GM12878 (cell line): Measurements from ENCODE around the gene CUTA. TPM values are rescaled to one million over a fixed set of nuclear protein-coding genes. Genes with fewer than 3 reads are reported as not detected.

Experiments used
- ATAC-seq: fragments of 200-7000 bp; cut with Tn5 transposase; 3 replicates; pipeline ENCODE4 v1.9.1; 2020; ENCODE audit warnings: mild to moderate bottlenecking, moderate library complexity
- BruUV-seq: library from RNA; stranded (reverse); fragments of 400-500 nt; replicated peaks from 2 replicates; lab custom pipeline; 2021; lab: Mats Ljungman, UMichigan
- CTCF ChIA-PET: fragments of 300-600 bp; sonication (Branson Sonifier 250); formaldehyde crosslinking; extraction: SDS; loops from one replicate; lab custom pipeline; 2021; ENCODE audit warnings: inconsistent platforms; lab: Yijun Ruan, JAX
- POLR2A ChIA-PET: fragments of 350-600 bp; formaldehyde crosslinking; extraction: SDS; loops from one replicate; lab custom pipeline; 2021; ENCODE audit warnings: inconsistent platforms; lab: Charles Lee
- RAD21 ChIA-PET: fragments of 300-600 bp; sonication (Branson Sonifier 250); formaldehyde crosslinking; loops from one replicate; lab custom pipeline; 2023; ENCODE audit warnings: antibody characterized with exemption; ENCODE audit not compliant: unreplicated experiment; lab: Charles Lee
- SMC1A ChIA-PET: fragments of 300-600 bp; sonication (Branson Sonifier 250); formaldehyde crosslinking; loops from one replicate; lab custom pipeline; 2023; ENCODE audit not compliant: unreplicated experiment, uncharacterized antibody; lab: Charles Lee
- DNase-seq: peaks from one replicate; pipeline ENCODE4 v3.0.0-alpha.2; 2011; ENCODE audit warnings: low read depth, low spot score
- FAIRE-seq: peaks from 3 replicates; lab custom pipeline; 2011; peaks lifted over from hg19 to GRCh38; lab: Jason Lieb, UNC
- H2AFZ ChIP-seq: 2 replicates; pipeline ENCODE4 v1.6.0; 2011; ENCODE audit warnings: low read depth, low read length, control low read depth; ENCODE audit not compliant: control insufficient read depth
- H3K27ac ChIP-seq: 2 replicates; pipeline ENCODE4 v1.5.1; 2011; ENCODE audit warnings: control low read depth; ENCODE audit not compliant: control insufficient read depth, insufficient read depth
- H3K27me3 ChIP-seq, 2 experiments: replicated peaks in 1 of 2; 2 replicates each; pipeline versions ENCODE4 v1.6.0 to v1.6.1; 2011; ENCODE audit warnings: low read length in 1 of 2; ENCODE audit not compliant: control insufficient read depth in 2 of 2, insufficient read depth in 2 of 2
- H3K36me3 ChIP-seq, 2 experiments: 2 replicates each; pipeline ENCODE4 v1.5.1; 2011; ENCODE audit warnings: low read length in 1 of 2; ENCODE audit not compliant: control insufficient read depth in 2 of 2, insufficient read depth in 2 of 2
- H3K4me1 ChIP-seq: 2 replicates; pipeline ENCODE4 v1.6.1; 2011; ENCODE audit warnings: mild to moderate bottlenecking, low read length, moderate library complexity, mixed read lengths; ENCODE audit not compliant: control insufficient read depth, insufficient read depth
- H3K4me2 ChIP-seq: 2 replicates; pipeline ENCODE4 v1.6.0; 2011; ENCODE audit warnings: control low read depth; ENCODE audit not compliant: control insufficient read depth, insufficient read depth
- H3K4me3 ChIP-seq: fragments of 200-600 bp; sonication (generic); 2 replicates; pipeline ENCODE4 v1.5.1; 2016
- H3K79me2 ChIP-seq: 2 replicates; pipeline ENCODE4 v1.6.0; 2011; ENCODE audit warnings: low read length; ENCODE audit not compliant: control insufficient read depth, insufficient read depth
- H3K9ac ChIP-seq: 2 replicates; pipeline ENCODE4 v1.8.0; 2011; ENCODE audit warnings: low read length, control low read depth, mixed read lengths; ENCODE audit not compliant: control insufficient read depth, insufficient read depth
- H3K9me3 ChIP-seq: replicated peaks from 3 replicates; pipeline ENCODE4 v1.5.1; 2011; ENCODE audit warnings: mild to moderate bottlenecking, low read length; ENCODE audit not compliant: control insufficient read depth, insufficient read depth
- H4K20me1 ChIP-seq: 2 replicates; pipeline ENCODE4 v1.6.0; 2011; ENCODE audit not compliant: control insufficient read depth, insufficient read depth
- HDAC2 ChIP-seq: fragments of 200-600 bp; sonication (generic); IDR thresholded peaks from 2 replicates; pipeline ENCODE4 v1.6.1; 2017
- KLF5 ChIP-seq: fragments of 450-650 bp; IDR thresholded peaks from 2 replicates; pipeline ENCODE4 v1.6.1; 2014; ENCODE audit warnings: mild to moderate bottlenecking; ENCODE audit not compliant: partially characterized antibody
- LARP7 ChIP-seq: fragments of 450-650 bp; IDR thresholded peaks from 2 replicates; pipeline ENCODE4 v1.6.1; 2017; ENCODE audit warnings: mild to moderate bottlenecking
- MTA2 ChIP-seq: fragments of 450-650 bp; IDR thresholded peaks from 2 replicates; pipeline ENCODE4 v1.6.1; 2016; ENCODE audit warnings: low read depth, mild to moderate bottlenecking, moderate library complexity
- MTA3 ChIP-seq: IDR thresholded peaks from 2 replicates; pipeline ENCODE4 v1.6.1; 2012; ENCODE audit warnings: low read length, inconsistent platforms, borderline replicate concordance
- POU2F2 ChIP-seq: IDR thresholded peaks from 3 replicates; pipeline ENCODE4 v1.6.1; 2011; ENCODE audit warnings: low read depth, mild to moderate bottlenecking, low read length, borderline replicate concordance
- RFX5 ChIP-seq: IDR thresholded peaks from 2 replicates; pipeline ENCODE4 v1.6.1; 2011; ENCODE audit warnings: low read depth, low read length, improper control_type of control experiment
- SKIL ChIP-seq: fragments of 450-650 bp; IDR thresholded peaks from 2 replicates; pipeline ENCODE4 v1.6.1; 2017; ENCODE audit warnings: mild to moderate bottlenecking, low read depth, inconsistent platforms; ENCODE audit not compliant: poor library complexity, severe bottlenecking
- SREBF2 ChIP-seq: IDR thresholded peaks from 2 replicates; pipeline ENCODE4 v1.6.1; 2012; ENCODE audit warnings: mild to moderate bottlenecking, low read length
- SUZ12 ChIP-seq: fragments of 200-600 bp; sonication (generic); IDR thresholded peaks from one replicate; pipeline ENCODE4 v1.6.1; 2018; ENCODE audit warnings: antibody characterized with exemption, mild to moderate bottlenecking; ENCODE audit not compliant: unreplicated experiment
- TARDBP ChIP-seq: IDR thresholded peaks from 2 replicates; pipeline ENCODE4 v1.6.1; 2016; ENCODE audit warnings: borderline replicate concordance
- ZBTB4 ChIP-seq: fragments of 450-650 bp; formaldehyde crosslinking; IDR thresholded peaks from 2 replicates; pipeline ENCODE4 v1.4.0; 2022; ENCODE audit warnings: mild to moderate bottlenecking, moderate library complexity
- ZNF24 ChIP-seq: fragments of 450-650 bp; IDR thresholded peaks from 2 replicates; pipeline ENCODE4 v1.6.1; 2017; ENCODE audit warnings: antibody characterized with exemption, mild to moderate bottlenecking
- ZNF384 ChIP-seq: IDR thresholded peaks from 2 replicates; pipeline ENCODE4 v1.6.1; 2012; ENCODE audit warnings: low read depth, mild to moderate bottlenecking, low read length, improper control_type of control experiment, borderline replicate concordance
- ZNF622 ChIP-seq: fragments of 450-650 bp; IDR thresholded peaks from 2 replicates; pipeline ENCODE4 v1.6.1; 2017; ENCODE audit warnings: mild to moderate bottlenecking, inconsistent platforms
- WGBS: methylation state at CpG from one replicate; pipeline ENCODE4 v1.1.6; 2016; ENCODE audit warnings: low lambda C conversion rate; ENCODE audit not compliant: insufficient replicate concordance, insufficient coverage; ENCODE audit errors: missing lambda C conversion rate; 5-methylcytosine and 5-hydroxymethylcytosine counted together
- in situ Hi-C: fragments of 300-500 bp; cut with MboI; formaldehyde crosslinking; loops from 9 replicates; pipeline ENCODE4 v1.14.3; 2018; ENCODE audit warnings: mixed read lengths
- intact Hi-C: fragments of 100-400 bp; cut with micrococcal nuclease; formaldehyde crosslinking; loops from one replicate; pipeline ENCODE4 v1.14.2; 2022; ENCODE audit not compliant: unreplicated experiment
- polyA plus RNA-seq, 11 experiments: library from polyadenylated mRNA; depleted of rRNA in 4 of 11; unstranded in 6 of 11; stranded (reverse) in 5 of 11; fragments of >200 nt; fragmentation: Nextera tagmentation in 4 of 11; fragmentation: Illumina TruSeq in 1 of 11; extraction: Ambion mirVana in 4 of 11; extraction: Trizol in 1 of 11; gene quantifications; 1 replicate in 1 of 11; 2 replicates in 10 of 11; pipeline versions ENCODE4 v1.2.1 to v1.2.3, GENCODE V29; 2011 to 2016; ENCODE audit warnings: inconsistent platforms in 2 of 11, missing spikeins in 2 of 11, low read depth in 1 of 11
- total RNA-seq, 4 experiments: library from RNA; depleted of rRNA in 3 of 4; stranded (reverse); fragments of >200 nt in 3 of 4; fragmentation: Illumina TruSeq in 1 of 4; extraction: Trizol in 1 of 4; gene quantifications; 2 replicates each; pipeline versions ENCODE4 v1.2.1 to v1.2.3, GENCODE V29; 2013 to 2021

The CUTA gene
- total and polyA plus RNA-seq, 10 of the 15 experiments (the other 5 are each of a cell fraction or from before 2014, with no cell fraction given), result 102 to 293 (median 189) TPM

DNA sequence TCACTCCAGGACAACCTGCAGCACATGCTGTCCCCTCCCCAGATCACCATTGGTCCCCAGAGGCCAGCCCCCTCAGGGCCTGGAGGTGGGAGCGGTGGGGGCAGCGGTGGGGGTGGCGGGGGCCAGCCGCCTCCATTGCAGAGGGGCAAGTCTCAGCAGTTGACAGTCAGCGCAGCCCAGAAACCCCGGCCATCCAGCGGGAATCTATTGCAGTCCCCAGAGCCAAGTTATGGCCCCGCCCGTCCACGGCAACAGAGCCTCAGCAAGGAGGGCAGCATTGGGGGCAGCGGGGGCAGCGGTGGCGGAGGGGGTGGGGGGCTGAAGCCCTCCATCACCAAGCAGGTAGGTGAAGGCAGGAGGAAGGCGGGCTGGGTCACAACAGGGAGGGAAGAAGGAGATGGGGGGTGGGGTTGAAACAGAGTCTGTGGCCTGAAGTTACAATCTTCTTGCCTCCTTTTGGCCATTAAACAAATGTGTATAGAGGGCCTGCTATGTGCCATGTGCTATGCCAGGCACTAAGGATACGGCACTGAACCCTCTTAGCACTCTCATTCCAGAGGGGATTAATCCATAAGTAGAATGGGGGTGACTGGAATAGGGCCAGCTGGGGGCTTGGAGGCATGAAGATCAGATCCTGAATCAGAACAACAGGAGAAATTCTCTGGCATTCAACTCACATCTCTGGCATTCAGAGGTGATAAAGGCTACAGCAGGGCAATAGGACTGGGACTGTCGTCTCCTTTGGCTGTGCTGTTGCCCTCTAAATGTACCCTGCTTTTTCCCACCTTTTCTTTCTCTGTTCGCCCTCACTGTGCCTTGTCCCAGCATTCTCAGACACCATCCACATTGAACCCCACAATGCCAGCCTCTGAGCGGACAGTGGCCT lies 26.0 kb upstream of the CUTA start (continued):
- TF ChIP-seq SKIL, result no peak
- no peak for TF ChIP-seq ZNF24
- no peak for TF ChIP-seq MTA2

DNA sequence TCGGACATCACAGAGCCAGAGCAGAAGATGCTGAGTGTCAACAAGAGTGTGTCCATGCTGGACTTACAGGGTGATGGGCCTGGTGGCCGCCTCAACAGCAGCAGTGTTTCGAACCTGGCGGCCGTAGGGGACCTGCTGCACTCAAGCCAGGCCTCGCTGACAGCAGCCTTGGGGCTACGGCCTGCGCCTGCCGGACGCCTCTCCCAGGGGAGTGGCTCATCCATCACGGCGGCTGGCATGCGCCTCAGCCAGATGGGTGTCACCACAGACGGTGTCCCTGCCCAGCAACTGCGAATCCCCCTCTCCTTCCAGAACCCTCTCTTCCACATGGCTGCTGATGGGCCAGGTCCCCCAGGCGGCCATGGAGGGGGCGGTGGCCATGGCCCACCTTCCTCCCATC lies 25.1 kb upstream of the CUTA start:
- POLR2A ChIA-PET, result no interaction called here
- DNase-seq (no peak), FAIRE-seq (no peak), ATAC-seq (no peak)
- SMC1A ChIA-PET, result no interaction called here
- TF ChIP-seq SREBF2 (no peak), POU2F2 (no peak), ZNF384 (no peak), KLF5 (no peak), MTA3 (no peak), LARP7 (no peak), SUZ12 (no peak), HDAC2 (no peak), TARDBP (no peak), ZBTB4 (CRISPR knock-in tag) (no peak), RFX5 (no peak), ZNF622 (no peak)
- RAD21 ChIA-PET, result interaction anchor here (0.7 kb wide), 1 partner anchor 11 kb away, joined by 5 read pairs; no protein-coding TSS in a partner anchor
- H4K20me1 ChIP-seq, result no peaks in the 10 kb centered on the region; the same call in 1 of the 2 replicates
- no peaks in the 10 kb centered on the region for H3K27me3 ChIP-seq
- WGBS, result 92% methylated on average over 17 of the region's 17 CpGs
- H3K79me2 ChIP-seq, result no peaks in the 10 kb centered on the region
- in situ Hi-C loops (no loop called here), intact Hi-C loops (no loop called here)
- CTCF ChIA-PET, result no interaction called here
- no peaks in the 10 kb centered on the region for H3K9me3 ChIP-seq
- H3K4me3 ChIP-seq, result no peak overlapping the region
- H3K9ac ChIP-seq, result no peak overlapping the region
- H3K4me2 ChIP-seq, result no peak overlapping the region
- BruUV-seq, result no TSS peak
- H3K36me3 ChIP-seq, result peaks cover 2 to 9% of the 10 kb centered on the region in 2 experiments; a peak in 3 of 4 replicates
- no peaks in the 10 kb centered on the region for H3K4me1 ChIP-seq
- no peak overlapping the region for H2AFZ ChIP-seq
- no peak overlapping the region for H3K27ac ChIP-seq
